ENCODE measurements around the gene JAKMIP2.
"Not testable (repeated sequence)": the region's sequence is repeated elsewhere in the genome, so short reads cannot be mapped to it uniquely, and the experiment has no call there.

The JAKMIP2 gene

GRCh38 chr5:147743678-147744374, 38.7 kb downstream of the JAKMIP2 start:
- DNase-seq: peak; percentile 28 to 61

GRCh38 chr5:147743012-147743411, 39.5 kb downstream of the JAKMIP2 start:
- no peak for DNase-seq

DNA sequence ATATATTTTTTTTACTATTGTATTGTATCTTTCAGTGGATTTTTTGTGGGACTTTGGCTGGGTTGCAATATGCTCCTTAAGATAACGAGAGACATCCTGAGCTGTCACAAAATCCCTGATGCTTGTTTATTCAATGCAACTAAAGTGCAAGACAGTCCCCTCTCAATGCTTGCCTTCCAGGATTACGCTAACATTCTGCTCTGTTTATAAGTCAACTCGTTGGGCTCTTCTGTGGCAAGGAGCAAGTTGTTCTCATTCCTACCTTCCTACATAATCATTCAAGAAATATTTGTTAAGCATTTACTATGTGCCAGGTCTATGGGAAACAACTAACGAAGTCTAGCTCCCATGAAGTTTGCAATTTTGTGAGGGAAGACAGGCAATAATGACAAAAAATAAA, 40.4 kb downstream of the JAKMIP2 start:
- no peak for DNase-seq

GRCh38 chr5:147740864-147741263, 41.7 kb downstream of the JAKMIP2 start:
- DNase-seq: no peak

GRCh38 chr5:147737921-147738320, 44.6 kb downstream of the JAKMIP2 start:
- DNase-seq: peak in 1 of 2 experiments; percentile 5

DNA sequence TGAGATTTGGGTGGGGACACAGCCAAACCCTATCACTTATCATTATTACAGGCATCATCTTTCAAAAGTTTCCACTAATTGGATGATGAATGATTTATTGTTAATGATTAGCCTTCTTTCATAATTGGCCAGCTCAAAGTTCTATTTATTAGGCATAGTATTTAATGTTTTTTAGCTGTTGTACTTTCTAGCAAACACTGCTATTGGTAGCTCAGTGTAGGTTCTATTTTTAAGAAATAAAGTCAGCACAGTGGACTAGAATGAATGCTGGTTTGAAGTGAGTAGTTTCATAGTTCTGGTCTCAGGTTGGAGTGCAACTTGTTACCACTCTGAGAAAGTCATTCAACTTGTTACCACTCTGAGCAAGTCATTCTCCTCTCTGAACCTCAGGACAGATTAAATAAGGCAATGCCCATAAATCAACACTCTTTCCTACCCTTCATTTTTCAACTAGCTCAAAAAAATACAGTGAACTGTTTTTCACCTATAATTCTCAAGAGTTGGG, 46.9 kb downstream of the JAKMIP2 start:
- no peak for DNase-seq

DNA sequence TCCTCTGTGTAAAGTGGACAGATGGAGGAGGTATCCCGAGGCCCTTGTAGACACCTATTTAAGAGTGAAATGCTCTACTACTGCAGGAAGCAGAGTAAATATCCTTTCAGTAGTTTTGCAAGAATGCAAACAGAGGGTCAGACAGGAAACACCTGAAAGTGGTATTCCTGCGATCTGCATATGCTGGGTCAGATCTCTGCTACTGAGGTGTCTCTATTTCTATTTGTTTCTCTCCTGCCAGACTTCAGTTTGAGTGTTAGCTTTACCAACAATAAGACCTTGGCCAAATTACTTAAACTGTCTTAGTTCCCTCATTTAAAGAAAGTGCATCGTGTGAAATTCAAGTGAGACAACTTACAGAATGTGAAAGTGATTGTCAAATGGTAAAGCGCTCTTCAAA, 47.6 kb downstream of the JAKMIP2 start:
- peak in 1 of 2 experiments; percentile 25 for DNase-seq

DNA sequence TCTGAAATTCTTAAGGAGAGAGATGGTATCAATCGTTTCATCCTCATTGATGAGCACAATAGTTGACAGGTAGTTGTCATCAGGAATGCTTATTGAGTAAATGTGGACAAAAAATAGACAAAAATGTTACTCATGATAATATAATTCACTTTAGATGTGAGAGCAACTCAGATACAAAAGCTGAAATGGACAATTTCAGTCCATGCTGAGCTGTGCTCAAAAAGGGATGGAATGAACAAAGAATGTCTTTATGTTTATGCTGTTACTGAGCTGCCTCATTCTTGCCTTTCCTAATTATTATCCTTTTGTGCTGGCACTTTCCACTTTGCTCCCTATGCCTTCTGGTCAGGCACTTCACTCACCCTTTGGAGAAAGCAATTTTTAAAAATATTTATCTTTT, 49.5 kb downstream of the JAKMIP2 start:
- DNase-seq: no peak

GRCh38 chr5:147732291-147732883, 50.1 kb downstream of the JAKMIP2 start:
- no peak for DNase-seq

DNA sequence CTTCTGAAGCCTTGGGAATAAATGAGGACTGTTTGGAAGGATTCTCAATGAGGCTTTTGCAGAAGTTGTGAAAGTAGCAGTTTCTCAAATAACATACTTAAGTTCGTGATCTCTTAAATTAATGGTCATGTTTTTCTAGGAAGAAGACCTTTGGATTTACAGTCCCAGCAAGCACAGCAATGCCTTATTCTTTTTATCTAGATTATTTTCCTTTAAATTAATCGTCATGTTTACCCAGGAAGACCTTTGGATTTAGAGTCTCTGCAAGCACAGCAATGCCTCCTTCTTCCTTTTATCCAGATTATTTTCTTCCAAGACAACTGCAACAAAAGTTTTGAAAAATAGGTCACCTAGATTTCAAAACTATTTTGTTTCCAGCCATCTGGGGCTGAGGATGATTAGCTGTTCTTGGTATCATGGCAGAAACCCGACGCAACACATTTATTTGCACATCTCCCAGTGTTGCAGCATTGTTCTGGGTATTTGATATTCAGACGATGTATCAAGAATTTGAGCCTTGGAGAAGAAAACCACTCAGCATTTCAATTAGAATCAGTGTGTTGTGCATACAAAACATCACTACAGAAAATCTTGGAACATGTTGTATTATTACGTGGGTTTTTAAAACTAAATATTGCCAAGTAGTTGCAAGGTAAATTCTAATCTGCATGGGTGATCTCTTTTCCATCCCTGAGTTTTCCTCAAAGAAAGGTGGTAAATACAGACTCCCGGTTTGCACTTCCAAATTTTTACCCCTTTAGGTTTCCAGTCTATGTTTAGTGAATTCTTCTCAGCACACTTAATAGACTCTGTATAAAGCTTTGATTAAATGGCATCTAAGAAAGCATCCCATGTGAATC, 50.9 kb downstream of the JAKMIP2 start:
- no peak for DNase-seq

GRCh38 chr5:147727200-147727599, 55.3 kb downstream of the JAKMIP2 start:
- no peak for DNase-seq

GRCh38 chr5:147721191-147721960, 61.2 kb downstream of the JAKMIP2 start:
- not testable (repeated sequence) for DNase-seq

GRCh38 chr5:147713550-147714295, 68.8 kb downstream of the JAKMIP2 start:
- no peak for DNase-seq

DNA sequence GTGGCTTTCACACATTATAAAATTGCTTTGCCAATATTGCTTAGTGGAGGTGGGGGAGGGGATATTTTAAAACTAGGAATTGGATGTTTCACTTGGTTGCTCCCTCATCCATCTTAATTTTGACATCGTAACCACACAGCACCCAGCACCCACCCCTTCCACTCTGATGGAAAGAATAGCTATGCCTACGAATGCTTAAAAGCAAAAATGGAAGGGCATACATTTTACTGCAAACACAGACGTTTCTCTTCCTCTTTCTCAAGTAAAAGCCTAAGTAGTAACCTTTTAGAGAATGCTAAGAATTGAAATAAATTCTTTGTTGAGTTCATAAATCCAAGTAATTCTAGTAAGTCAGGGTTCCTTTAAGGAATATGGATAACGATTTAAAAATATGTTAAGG, 69.9 kb downstream of the JAKMIP2 start:
- DNase-seq: no peak

DNA sequence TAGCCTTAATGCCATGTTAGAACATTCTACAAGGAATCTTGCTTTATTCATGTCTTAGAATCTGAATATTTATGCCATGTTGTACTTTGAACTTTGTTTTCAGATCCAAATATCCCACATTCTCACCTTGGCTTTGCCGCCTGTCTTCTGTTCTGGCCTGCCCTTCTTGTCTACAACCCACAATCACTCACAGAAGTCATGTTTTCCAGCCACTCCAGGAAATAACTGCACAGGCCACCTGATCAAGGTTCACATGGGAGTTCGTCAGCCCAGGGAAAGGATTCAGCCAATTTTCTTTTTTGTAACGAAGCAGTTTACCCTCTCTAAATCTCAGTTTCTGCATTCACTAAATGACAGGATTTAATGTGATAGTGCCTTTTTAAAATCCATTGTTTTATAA, 70.5 kb downstream of the JAKMIP2 start:
- no peak for DNase-seq

- no peak for DNase-seq
Measured at GRCh38 chr5:147711019-147711418, 71.5 kb downstream of the JAKMIP2 start.

DNA sequence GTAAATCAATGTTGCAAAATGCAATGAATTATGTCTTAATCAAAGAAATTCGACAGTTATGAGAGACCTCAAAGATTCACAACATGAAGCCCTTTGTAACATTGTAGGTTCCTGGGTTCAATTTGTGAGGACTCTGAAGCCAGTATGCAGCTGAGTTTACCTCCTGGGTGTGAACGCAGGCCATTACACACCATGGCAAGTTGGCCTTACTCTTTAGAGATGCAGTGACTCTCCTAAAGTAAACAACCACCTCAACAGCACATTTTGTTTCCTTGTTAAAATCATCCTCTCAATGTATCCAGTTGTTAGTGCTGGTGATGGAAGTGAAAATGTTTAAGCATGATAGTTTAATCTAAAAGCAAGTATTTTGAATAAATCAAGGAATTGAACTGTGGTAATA, 73.8 kb downstream of the JAKMIP2 start:
- DNase-seq: no peak

DNA sequence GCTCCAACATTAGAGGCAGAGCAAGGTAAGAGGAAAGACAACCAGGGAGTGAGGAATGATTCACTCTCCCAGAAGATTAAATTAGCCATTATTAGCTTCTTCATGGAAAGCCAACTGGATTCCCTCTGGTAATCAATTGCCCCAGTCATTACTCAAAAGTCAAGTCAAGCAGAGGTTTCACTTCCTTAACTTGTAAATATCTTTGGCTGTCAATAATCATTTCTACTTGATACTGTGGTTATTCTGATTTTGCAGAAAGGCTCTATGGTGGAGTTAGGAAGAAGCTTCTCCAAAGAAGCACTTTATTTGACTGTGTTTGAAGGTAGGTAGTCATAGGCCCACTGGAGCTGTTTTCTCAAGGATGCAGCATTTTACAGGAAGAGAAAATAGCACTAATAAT, 78.0 kb downstream of the JAKMIP2 start:
- DNase-seq: no peak

DNA sequence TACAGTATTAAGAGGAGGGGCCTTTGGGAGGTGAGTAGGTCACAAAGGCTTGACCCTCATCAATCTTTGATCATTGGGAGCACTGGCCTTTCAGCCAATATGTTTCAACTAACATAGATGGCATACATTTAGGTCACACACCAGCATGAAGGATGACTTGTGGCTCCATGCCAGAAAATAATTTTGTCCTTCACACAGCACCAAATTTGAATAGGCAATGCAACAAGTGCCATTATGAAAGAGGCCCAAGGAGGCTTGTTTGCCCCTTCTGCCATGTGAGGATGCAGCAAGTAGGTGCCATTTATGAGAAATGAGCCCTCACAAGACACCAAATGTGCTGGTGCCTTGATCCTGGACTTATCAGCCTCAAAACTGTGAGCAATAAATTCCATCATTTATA, 81.1 kb downstream of the JAKMIP2 start:
- no peak for DNase-seq

DNA sequence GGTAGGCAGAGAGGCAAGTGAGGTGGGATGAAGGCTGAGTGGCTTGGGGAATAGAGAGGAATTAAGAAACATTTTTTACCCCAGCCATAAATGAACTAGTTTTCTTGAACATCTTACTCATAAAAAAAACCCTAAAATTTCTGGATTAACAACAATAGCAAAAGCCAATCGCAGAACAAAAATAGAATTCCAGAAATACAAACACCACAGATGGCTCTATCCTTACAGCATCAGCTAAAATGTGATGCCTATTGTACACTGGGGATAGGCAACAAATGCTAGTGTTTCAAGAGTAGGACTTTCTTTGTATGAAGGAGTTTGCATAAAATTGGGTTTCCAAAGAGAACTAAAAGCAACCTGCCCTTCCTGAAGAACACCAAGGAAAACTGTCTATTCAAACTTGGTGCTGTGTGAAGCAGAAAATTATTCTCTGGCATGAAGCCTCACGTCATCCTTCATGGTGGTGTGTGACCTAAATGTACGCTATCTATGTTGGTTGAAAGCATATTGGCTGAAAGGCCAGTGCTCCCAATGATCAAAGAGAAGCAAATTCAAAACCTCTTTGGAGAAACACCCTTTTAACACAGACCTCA, 82.9 kb downstream of the JAKMIP2 start:
- no peak for DNase-seq

DNA sequence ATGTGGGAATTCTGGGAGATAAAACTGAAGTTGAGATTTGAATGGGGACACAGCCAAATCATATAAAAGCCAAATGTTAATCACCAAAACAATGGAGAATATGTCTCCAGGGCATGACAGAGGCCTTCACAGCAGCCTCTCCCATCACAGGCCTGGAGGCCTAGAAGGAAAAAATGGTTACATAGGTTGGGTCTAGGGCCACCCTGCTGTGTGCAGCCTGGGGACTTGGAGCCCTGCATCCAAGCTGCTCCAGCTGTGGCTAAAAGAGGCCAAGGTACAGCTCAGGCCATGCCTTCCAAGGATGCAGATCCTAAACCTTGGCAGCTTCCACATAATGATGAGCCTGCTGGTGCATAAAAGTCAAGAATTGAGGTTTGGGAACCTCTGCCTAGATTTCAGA, 85.1 kb downstream of the JAKMIP2 start:
- no peak for DNase-seq

- DNase-seq: no peak
Measured at GRCh38 chr5:147694772-147695171, 87.8 kb downstream of the JAKMIP2 start.
